ENCODE results near the gene C12orf76. TPM values are rescaled to one million over a fixed set of nuclear protein-coding genes. Genes with fewer than 3 reads are reported as not detected.
A peak's percentile ranks its signal among the peaks of the same experiment; 100 is the strongest.

The C12orf76 gene
- total and polyA plus RNA-seq, 9 of the 15 experiments (the other 6 are each of a cell fraction or from before 2014, with no cell fraction given): 6.3 to 38.6 (median 12.3) TPM

DNA sequence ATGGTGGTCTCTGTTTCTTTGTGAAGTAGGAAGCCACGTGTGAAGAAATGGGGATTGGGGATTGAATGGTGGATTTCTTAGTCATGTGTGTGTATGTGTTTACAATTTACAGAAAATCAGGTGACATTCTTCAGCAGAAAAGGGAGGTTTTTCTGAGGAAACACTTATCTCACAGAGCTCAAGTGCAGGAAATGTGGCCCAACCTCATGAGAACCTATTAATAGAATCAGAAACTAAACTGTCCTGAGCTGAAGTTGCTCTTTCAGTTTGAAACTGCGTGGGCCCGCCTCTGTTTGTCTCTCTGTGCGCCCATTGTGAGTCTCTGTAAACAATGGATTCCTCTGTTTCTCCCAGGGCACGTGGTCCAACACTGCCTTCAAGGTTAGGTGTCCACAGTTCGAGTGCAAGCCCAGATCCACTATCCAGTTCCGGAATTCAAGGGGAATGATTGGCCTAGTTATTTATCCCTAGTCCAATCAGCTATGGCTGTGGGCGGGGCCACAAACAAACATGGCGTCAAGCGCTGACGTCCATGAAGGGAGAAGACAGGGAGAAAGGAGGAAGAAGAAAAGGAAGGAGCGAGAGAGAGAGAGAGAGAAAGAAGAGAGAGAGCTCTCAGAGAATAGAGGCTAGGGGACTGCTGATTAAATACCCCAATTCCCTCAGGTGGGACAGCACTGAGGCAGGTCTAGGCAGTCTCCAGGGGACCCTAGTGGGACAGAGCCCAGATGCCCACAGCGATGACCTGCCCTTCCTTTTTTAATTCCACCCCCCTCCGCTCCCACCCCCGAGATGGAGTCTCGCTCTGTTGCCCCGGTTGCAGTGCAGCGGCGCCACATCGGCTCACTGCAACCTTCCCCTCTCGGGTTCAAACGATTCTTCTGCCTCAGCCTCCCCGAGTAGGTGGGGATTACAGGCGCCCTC, 31.4 kb upstream of the C12orf76 start (continued):
- TF ChIP-seq ZNF79 (CRISPR knock-in tag; IDR thresholded peaks at IDR 0.05; ENCODE audit: low read depth) (no peak), FOXJ2 (tag; IDR thresholded peaks at IDR 0.05) (peak; percentile 84), SAFB2 (IDR thresholded peaks at IDR 0.05; ENCODE audit: borderline replicate concordance, low read depth, low read length, severe bottlenecking) (no peak), NONO (IDR thresholded peaks at IDR 0.05; ENCODE audit: low read depth in 2 of 2, low read length in 1 of 2) (no peak), KDM5B (IDR thresholded peaks at IDR 0.05; ENCODE audit: insufficient replicate concordance, low read depth, low read length) (no peak), ARID1B (IDR thresholded peaks at IDR 0.05) (peak; percentile 75), NELFE (IDR thresholded peaks at IDR 0.05; ENCODE audit: insufficient read depth, insufficient read length) (no peak), ZNF184 (CRISPR knock-in tag; IDR thresholded peaks at IDR 0.05) (no peak), HDAC1 (IDR thresholded peaks at IDR 0.05) (peak in 1 of 2 experiments; percentile 57; a peak in 2 of 4 replicates), HNRNPUL1 (IDR thresholded peaks at IDR 0.05; ENCODE audit: low read length) (no peak), ATF1 (CRISPR knock-in tag; IDR thresholded peaks at IDR 0.05) (no peak), ATF1 (tag; IDR thresholded peaks at IDR 0.05) (peak; percentile 81), MEIS2 (IDR thresholded peaks at IDR 0.05; ENCODE audit: partially characterized antibody) (no peak), RFX1 (IDR thresholded peaks at IDR 0.05) (no peak; the same call in 1 of the 2 replicates), NFIX (CRISPR knock-in tag; IDR thresholded peaks at IDR 0.05; ENCODE audit: low read depth) (no peak), ZKSCAN3 (CRISPR knock-in tag; IDR thresholded peaks at IDR 0.05) (no peak)
- TF ChIP-seq, protein P1, sequence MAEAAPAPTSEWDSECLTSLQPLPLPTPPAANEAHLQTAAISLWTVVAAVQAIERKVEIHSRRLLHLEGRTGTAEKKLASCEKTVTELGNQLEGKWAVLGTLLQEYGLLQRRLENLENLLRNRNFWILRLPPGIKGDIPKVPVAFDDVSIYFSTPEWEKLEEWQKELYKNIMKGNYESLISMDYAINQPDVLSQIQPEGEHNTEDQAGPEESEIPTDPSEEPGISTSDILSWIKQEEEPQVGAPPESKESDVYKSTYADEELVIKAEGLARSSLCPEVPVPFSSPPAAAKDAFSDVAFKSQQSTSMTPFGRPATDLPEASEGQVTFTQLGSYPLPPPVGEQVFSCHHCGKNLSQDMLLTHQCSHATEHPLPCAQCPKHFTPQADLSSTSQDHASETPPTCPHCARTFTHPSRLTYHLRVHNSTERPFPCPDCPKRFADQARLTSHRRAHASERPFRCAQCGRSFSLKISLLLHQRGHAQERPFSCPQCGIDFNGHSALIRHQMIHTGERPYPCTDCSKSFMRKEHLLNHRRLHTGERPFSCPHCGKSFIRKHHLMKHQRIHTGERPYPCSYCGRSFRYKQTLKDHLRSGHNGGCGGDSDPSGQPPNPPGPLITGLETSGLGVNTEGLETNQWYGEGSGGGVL (CRISPR knock-in tag; IDR thresholded peaks at IDR 0.05): no peak
- TF ChIP-seq, protein P2, sequence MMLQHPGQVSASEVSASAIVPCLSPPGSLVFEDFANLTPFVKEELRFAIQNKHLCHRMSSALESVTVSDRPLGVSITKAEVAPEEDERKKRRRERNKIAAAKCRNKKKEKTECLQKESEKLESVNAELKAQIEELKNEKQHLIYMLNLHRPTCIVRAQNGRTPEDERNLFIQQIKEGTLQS (IDR thresholded peaks at IDR 0.05): 0 out of 2 replicates have a peak, but pooled peaks have one; percentile 7
- TF ChIP-seq, protein P2 (CRISPR knock-in tag; conservative IDR thresholded peaks at IDR 0.05): no peak; the same call in 1 of the 2 replicates
- TF ChIP-seq, protein P3, sequence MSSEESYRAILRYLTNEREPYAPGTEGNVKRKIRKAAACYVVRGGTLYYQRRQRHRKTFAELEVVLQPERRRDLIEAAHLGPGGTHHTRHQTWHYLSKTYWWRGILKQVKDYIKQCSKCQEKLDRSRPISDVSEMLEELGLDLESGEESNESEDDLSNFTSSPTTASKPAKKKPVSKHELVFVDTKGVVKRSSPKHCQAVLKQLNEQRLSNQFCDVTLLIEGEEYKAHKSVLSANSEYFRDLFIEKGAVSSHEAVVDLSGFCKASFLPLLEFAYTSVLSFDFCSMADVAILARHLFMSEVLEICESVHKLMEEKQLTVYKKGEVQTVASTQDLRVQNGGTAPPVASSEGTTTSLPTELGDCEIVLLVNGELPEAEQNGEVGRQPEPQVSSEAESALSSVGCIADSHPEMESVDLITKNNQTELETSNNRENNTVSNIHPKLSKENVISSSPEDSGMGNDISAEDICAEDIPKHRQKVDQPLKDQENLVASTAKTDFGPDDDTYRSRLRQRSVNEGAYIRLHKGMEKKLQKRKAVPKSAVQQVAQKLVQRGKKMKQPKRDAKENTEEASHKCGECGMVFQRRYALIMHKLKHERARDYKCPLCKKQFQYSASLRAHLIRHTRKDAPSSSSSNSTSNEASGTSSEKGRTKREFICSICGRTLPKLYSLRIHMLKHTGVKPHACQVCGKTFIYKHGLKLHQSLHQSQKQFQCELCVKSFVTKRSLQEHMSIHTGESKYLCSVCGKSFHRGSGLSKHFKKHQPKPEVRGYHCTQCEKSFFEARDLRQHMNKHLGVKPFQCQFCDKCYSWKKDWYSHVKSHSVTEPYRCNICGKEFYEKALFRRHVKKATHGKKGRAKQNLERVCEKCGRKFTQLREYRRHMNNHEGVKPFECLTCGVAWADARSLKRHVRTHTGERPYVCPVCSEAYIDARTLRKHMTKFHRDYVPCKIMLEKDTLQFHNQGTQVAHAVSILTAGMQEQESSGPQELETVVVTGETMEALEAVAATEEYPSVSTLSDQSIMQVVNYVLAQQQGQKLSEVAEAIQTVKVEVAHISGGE (CRISPR knock-in tag; IDR thresholded peaks at IDR 0.05): peak in 1 of 3 experiments; percentile 83; a peak in 2 of 6 replicates

Data from K562 (cell line).